Measurements from ENCODE around the gene C1QTNF3. TPM values are rescaled to one million over a fixed set of nuclear protein-coding genes. Genes with fewer than 3 reads are reported as not detected.

The C1QTNF3 gene
- total and polyA plus RNA-seq, 9 donors: 2.8 to 17.9 (median 4.4) TPM

- no peaks in the 10 kb centered on the region for H3K36me3 ChIP-seq
- no peaks in the 10 kb centered on the region for H3K27me3 ChIP-seq
- H3K4me3 ChIP-seq: no peak overlapping the region
- intact Hi-C loops (cut with DNase I): no loop called here
- peaks cover 8% of the 10 kb centered on the region for H3K4me1 ChIP-seq (ENCODE audit: insufficient read depth)
- WGBS, 3 donors: 66 to 70% (median 66%) methylated on average over 1 of the region's 1 CpG
- no peak for DNase-seq
- no peaks in the 10 kb centered on the region for H3K9me3 ChIP-seq
- H3K27ac ChIP-seq: no peak overlapping the region
- TF ChIP-seq CTCF (IDR thresholded peaks at IDR 0.05) (no peak), POLR2A (IDR thresholded peaks at IDR 0.05) (no peak), EP300 (IDR thresholded peaks at IDR 0.05) (no peak)
These were observed 1.6 kb downstream of the C1QTNF3 start for GRCh38 chr5:34041247-34041972.

GRCh38 chr5:34040472-34040871 is 2.5 kb downstream of the C1QTNF3 start:
- no peak for DNase-seq
- Histone ChIP-seq H3K4me3 (no peak overlapping the region), H3K9me3 (no peaks in the 10 kb centered on the region), H3K4me1 (ENCODE audit: insufficient read depth) (peaks cover 8% of the 10 kb centered on the region), H3K27me3 (no peaks in the 10 kb centered on the region), H3K36me3 (no peaks in the 10 kb centered on the region), H3K27ac (no peak overlapping the region)
- 54 to 82% (median 60%) methylated on average over 3 of the region's 3 CpGs for WGBS, 3 donors
- intact Hi-C loops (cut with DNase I): no loop called here
- no peak for TF ChIP-seq POLR2A (IDR thresholded peaks at IDR 0.05)
- no peak for TF ChIP-seq CTCF (IDR thresholded peaks at IDR 0.05)
- TF ChIP-seq EP300 (IDR thresholded peaks at IDR 0.05): no peak

GRCh38 chr5:34039398-34040157 is 3.4 kb downstream of the C1QTNF3 start:
- intact Hi-C loops (cut with DNase I): no loop called here
- H3K27me3 ChIP-seq: no peaks in the 10 kb centered on the region
- no peak for DNase-seq
- no peaks in the 10 kb centered on the region for H3K36me3 ChIP-seq
- WGBS, 3 donors: 94 to 97% (median 94%) methylated on average over 10 of the region's 10 CpGs
- H3K9me3 ChIP-seq: no peaks in the 10 kb centered on the region
- H3K4me3 ChIP-seq: no peak overlapping the region
- no peak overlapping the region for H3K27ac ChIP-seq
- TF ChIP-seq EP300 (IDR thresholded peaks at IDR 0.05): no peak
- TF ChIP-seq POLR2A (IDR thresholded peaks at IDR 0.05): no peak
- no peak for TF ChIP-seq CTCF (IDR thresholded peaks at IDR 0.05)
- peaks cover 8% of the 10 kb centered on the region for H3K4me1 ChIP-seq (ENCODE audit: insufficient read depth)

- no peaks in the 10 kb centered on the region for H3K27me3 ChIP-seq
- intact Hi-C loops (cut with DNase I): no loop called here
- no peak for DNase-seq
- WGBS, 3 donors: 91 to 95% (median 91%) methylated on average over 4 of the region's 4 CpGs
- H3K27ac ChIP-seq: no peak overlapping the region
- H3K36me3 ChIP-seq: no peaks in the 10 kb centered on the region
- TF ChIP-seq POLR2A (IDR thresholded peaks at IDR 0.05) (no peak), EP300 (IDR thresholded peaks at IDR 0.05) (no peak), CTCF (IDR thresholded peaks at IDR 0.05) (no peak)
- no peak overlapping the region for H3K4me3 ChIP-seq
- H3K4me1 ChIP-seq (ENCODE audit: insufficient read depth): peaks cover 8% of the 10 kb centered on the region
- no peaks in the 10 kb centered on the region for H3K9me3 ChIP-seq
These were observed 4.2 kb downstream of the C1QTNF3 start for GRCh38 chr5:34038838-34039237.
